ENCODE measurements around the gene POLK.
"Not testable (repeated sequence)": the region's sequence is repeated elsewhere in the genome, so short reads cannot be mapped to it uniquely, and the experiment has no call there.

POLK gene

DNA sequence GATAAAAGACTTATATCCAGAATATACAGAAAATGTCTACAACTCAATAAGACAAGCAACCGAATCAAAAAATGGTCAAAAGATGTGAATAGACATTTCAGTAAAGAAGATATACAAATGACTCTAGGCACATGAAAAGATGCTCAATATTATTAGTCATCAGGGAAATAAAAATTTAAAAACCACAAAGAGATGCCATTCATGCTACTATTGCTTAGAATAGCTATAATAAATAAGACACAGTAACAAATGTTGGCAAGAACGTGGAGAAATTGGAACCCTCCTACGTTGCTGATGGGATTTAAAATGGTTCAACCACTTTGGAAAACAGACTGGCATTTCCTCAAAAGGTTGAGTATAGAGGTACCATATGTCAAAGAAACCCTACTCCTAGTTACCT, 39.8 kb downstream of the POLK start:
- DNase-seq = no peak

DNA sequence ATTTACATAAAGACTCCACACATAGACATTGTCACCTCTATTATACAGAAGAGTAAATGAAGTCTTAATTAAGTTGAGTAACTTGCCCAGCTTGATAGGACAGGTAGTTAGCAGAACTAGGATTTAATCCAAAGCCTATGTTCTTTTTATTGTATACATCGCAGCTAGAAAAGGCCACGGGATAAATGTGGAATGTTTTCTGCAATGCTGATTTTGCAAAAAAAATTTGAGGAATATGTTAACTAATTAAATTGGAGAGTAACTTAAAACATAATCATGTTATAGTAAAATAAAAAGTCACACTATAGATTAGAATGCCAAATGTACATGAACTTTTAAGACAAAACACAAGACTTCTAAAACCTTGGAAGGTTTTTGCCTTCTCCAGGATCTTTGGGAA, 41.1 kb downstream of the POLK start:
- no peak for DNase-seq

DNA sequence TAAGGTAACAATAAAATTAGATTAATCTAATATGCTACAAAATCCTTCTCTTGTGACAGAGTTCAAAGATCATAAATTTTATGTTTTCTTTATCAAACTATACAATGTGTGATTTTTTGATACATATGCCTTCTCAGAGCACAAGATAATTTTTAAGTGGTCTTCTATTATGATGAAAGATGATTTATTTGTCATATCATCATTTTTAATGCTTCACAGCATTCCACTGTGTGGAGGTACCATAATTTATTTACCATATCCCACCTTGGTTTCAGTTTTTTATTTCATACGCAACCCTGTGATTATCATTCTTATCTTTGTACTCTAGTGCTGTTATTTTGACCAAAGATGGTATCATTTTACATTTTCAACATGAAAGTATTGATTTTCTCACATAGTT, 41.7 kb downstream of the POLK start:
- DNase-seq = no peak

DNA sequence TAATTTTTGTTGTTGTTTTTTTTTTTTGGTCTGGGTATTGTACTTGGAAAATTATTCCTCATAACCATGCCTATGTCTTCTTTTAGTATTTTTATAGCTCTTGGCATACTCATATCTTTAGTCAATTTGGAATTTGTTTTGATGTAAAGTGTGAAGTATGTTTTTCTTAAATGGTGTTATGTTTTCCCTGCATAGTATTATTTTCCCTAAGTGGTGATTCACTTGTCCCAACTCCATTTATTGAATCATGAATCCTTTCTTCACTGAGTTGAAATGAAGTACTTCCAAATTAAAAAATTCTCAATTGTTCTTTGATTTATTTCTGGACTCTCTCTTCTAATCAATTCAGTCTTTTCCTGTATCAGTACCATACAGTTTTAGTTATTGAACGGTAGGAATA, 46.5 kb downstream of the POLK start:
- DNase-seq = no peak

DNA sequence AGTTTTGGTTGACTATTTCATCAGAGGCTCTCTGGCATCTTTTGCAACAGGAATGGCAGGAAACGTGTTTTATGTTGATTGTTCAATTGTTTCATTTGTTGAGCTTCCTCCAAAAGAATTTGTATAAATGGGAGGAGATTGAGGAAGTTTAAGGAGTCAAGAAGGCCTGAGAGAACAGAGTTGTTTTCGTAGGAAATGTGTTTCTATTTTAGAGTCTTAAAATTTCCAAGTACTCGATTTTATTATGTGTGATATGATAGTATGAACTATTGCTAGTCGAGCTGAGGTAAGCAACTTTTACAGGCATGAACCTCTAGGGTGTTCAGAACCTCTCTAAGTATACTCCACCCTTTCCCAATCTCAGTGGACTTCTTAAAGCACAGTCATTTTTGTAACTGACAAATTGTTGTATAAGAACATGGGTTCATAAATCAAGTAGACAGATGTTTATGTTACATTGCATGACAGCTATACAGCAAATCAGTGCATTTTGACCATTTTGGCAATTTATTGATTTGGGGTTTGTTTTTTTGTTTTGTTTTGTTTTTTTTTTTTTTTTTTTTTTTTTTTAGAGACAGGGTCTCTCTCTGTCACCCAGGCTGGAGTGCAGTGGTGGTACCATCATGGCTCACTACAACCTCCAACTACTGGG, 47.4 kb downstream of the POLK start:
- no peak for DNase-seq

DNA sequence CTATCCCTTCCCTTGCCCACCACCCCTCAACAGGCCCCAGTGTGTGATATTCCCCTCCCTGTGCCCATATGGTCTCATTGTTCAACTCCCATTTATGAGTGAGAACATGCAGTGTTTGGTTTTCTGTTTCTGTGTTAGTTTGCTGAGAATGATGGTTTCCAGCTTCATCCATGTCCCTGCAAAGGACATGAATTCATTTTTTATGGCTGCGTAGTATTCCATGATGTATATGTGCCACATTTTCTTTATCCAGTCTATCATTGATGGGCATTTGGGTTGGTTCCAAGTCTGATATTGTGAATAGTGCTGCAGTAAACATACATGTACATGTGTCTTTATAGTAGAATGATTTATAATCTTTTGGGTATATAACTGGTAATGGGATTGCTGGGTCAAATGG, 49.0 kb downstream of the POLK start:
- DNase-seq = not testable (repeated sequence)

DNA sequence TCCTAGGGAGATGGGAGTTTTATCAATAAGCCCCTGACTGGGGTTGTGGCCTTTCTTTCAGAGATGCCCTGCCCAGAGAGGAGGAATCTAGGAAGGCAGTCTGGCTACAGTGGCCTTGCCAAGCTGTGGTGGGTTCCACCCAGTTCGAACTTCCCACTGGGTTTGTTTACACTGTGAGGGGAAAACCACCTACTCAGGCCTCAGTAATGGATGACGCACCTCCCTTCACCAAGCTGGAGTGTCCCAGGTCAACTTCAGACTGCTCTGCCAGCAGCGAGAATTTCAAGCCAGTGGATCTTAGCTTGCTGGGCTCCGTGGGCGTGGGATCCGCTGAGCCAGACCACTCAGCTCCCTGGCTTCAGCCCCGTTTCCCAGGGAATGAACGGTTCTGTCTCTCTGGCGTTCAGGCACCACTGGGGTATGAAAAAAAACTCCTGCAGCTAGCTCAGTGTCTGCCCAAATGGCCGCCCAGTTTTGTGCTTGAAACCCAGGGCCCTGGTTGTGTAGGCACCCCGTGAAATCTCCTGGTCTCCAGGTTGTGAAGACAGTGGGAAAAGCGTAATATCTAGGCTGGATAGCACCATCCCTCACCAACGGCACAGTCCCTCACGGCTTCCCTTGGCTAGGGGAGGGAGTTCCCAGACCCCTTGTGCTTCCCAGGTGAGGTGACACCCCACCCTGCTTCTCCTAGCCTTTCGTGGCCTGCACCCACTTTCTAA, 54.5 kb downstream of the POLK start:
- not testable (repeated sequence) for DNase-seq

DNA sequence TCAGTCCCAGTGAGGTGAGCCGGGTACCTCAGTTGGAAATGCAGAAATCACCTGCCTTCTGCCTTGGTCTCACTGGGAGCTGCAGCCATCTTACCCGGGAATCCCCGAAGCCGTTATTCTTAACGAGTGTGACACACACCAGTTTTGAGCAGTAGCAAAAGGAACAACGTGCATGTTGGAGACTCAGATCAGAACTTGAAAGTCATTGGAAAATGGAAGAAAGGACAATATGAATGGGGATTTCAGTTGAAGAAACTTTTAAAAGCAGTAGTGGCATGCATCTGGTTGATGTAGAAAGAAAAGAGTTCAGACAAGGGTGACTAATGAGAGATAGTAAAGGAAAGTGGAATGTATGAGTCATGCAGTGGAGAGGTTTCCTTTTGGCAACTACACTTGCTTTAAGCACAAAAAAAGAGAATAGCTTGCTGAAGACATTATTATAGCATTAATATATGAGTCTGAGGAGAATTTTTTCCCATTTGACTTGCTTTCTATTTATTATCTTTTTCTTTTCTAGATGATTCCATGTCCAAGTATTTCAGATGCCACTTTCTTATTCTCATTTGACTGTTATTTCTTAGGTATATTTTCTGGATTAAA, 55.1 kb downstream of the POLK start:
- no peak for DNase-seq

DNA sequence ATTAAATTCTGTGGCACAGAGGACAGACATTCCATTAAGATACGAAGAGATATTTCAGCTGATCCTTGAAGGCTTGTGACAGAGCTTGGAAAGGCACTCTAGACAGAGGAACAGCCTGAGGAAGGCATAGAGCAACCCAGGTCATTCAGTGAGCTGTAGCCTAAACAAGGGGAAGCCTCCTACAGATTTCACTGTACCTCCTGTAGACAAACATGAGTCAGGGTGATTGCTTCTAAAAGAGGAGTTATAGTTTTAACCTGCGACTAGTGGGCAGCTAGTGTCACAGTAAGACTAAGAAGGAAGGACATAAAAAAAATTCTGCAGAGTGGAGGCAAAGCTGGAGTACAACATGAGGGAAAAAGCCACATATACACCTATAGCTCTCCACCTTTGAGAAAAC, 56.0 kb downstream of the POLK start:
- DNase-seq = no peak

DNA sequence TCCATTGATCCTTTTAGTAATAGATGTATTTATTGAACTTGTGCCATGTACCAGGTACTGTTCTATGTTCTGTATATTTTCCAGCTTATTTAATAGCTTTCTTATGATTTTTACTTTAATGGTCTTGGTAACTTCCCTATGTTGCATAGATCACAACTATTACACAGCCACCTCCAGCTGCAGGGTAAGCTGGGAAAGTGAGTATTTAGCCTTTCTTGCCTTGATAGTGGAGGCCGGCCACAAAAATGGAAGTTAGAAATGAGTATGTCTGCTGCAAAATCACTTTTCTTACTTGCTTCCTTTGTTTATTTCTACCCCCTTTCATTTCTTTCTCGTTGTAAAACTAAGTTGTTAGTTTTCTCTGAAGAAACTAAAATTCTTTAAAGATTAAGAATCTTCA, 56.5 kb downstream of the POLK start:
- DNase-seq = no peak

DNA sequence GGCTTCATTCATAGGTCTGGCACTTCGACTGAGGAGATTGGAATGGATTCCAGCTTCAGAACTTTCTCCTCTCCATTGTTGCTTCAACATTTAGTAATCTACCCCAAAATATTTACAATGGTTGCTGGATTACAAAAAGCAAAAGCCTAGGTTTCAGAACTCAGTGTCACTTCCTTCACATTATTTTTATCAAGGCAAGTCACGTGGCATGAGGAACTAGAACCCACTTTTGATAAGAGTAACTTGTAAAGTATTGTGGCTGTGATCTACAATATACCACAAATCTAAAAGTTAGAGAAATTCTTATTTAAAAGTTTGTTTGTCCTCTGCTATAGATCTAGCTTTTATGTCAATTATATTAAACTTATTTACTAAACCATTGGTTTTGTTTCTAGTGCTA, 59.9 kb downstream of the POLK start:
- no peak for DNase-seq

DNA sequence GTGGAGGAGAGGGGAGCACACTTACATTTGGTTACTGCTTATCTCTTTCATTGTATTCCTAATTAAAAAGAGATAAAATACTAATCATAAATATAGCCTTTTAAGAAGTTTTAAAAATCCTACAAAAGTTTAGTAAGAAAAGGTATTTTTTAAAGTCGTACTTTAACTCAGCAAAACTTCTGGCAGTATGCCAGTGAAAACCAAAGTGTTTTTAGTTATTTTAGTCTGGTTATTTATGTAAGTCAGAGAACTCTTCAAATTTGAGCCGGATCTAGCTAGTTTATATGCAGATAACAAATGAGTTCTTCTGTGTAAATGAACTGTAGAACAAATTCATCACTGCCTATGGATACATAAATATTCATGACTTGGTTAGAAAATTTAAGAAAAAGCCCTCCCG, 63.1 kb downstream of the POLK start:
- no peak for DNase-seq

DNA sequence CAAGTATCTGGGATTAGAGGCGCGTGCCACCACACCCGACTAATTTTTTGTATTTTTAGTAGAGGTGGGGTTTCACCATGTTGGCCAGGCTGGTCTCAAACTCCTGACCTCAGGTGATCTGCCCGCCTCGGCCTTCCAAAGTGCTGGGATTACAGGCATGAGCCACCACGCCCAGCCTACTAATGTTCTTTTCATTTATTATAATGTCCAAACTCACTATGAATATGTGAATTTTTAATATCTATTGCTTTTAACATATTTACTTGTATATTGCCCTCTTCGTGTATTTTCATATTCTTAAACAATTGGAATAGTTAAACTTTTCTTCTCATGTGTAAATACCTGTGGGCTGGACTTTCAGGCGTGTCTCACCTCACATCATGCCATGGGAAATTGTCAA, 66.6 kb downstream of the POLK start:
- DNase-seq = not testable (repeated sequence)

DNA sequence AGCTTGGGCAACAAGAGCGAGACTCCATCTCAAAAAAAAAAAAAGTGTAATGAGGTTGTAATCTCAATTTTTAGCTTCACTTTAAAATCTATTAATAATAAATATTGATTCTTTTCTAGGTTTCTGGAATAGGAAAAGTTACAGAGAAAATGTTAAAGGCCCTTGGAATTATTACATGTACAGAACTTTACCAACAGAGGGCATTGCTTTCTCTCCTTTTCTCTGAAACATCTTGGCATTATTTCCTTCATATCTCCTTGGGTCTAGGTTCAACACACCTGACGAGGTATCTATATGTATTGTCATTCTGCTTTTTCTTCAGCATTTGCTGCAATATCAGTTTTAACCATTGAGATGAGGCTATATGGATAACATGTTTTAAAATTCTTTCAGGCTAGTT, 73.0 kb downstream of the POLK start:
- no peak for DNase-seq

DNA sequence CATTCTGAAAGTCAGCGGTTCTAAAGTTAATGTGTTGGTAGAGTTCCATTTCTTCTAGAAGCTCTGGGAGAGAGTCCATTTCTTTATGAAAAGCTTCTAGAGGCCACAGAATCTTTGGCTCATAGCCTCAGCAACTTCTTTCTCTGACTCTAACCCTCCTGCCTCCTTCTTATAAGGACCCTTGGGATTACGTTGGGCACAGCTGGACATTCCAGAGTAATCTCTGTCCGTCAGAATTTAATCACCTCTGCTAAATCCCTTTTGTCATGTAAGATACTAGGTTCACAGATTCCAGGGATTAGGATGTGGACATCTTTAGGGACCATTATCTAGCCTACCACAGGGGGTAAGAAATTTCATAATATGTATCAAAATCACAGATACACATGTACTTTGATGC, 77.0 kb downstream of the POLK start:
- DNase-seq = no peak

DNA sequence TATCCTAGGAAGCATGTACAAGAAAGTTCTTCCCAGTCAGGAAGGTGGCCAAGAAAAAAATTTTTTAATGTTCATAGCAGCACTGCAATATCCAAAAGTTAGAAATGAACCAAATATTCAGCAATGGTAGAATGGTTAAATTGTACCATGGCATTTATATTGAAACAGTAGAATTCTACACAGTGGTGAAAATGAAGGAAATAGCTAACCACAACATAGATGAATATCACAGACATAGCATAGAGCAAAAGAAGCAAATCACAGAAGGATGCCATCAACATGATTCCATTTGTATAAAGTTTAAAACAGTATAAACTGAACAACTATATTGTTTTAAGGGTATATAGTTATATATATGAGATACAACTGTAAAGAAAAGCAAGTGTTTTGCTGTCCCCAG, 88.8 kb downstream of the POLK start:
- DNase-seq = no peak

DNA sequence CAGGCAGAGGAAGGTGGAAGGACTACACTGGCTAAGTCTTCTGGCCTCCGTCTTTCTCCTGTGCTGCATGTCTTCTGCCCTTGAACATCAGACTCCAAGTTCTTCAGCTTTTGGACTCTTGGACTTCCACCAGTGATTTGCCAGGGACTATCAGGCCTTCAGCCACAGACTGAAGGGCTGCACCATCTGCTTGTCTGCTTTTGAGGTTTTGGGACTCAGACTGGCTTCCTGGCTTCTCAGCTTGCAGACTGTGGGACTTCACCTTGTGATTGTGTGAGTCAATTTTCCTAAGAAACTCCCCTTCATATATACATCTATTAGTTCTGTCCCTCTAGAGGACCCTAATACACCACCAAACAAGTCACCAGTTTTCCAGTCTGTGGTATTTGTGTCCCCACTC, 89.9 kb downstream of the POLK start:
- no peak for DNase-seq

DNA sequence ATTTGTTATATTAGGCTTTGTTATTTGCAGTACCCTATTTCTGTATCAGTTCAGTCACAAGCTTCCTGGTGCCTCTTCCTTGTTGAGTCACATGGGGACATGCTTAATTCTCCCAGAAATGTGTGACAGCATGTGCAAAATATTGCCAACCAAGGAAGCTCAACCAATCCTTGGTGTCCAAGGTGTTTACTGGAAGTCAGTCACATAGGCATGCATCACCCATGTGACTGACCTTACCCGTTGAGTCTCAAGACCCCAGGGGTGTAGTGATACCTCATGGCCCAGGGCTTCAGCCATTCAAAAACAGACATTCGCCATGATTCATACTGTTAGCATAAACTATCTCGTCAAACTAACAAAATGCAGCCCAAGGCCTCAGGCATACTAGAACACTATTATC, 90.3 kb downstream of the POLK start:
- DNase-seq = no peak

DNA sequence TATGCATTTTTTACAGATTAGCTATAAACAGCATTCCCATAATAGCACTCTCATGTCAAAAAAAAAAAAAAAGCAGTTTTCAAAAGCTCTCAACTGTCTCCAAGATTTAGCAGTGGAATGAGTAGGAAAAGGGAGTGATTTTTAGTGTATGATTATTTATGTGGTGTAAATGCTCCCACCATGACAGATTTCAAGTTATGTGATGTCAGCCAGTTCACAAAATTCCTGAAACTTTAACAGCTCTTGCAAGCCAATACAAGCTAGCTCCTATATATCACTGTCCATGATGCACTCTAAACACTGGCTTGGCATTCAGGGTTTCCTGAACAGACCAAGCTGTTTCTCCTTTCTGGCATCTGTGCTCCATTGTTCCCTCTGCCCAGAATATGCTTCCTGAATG, 91.7 kb downstream of the POLK start:
- DNase-seq = no peak

DNA sequence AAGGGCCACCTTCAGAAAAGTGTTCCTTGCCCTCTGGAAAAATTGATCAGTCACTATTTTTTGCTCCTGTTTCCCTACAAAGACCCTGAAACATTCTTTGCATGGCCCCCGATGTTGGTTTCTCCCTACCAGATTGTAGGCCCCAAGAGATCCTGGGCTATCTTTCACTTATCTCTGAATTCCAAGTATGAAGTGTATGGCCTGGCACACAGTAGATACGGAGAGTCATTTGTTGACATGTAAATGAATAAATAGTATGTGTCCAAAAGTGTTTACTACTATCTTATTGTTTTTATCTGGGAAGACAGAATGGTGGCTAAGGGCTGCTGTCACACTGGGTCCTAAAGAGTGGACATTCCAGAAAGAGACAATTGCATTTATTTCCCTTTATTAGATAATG, 92.1 kb downstream of the POLK start:
- no peak for DNase-seq

DNA sequence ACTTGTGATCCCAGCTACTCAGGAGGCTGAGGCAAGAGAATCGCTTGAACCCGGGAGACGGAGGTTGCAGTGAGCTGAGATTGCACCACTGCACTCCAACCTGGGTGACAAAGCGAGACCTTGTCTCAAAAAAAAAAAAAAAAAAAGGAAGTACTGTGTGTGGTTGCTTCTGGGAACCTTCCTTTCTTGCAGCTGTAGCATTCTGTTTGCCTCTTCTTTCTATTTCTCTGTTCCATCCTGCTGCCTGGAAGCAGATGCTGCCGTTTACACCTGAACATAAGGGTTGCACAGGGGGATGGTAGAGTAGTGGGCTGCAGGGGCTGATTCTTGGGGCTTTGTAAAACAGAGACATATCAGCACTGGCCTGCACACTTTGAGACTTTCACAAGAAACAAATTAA, 95.7 kb downstream of the POLK start:
- DNase-seq = not testable (repeated sequence)

DNA sequence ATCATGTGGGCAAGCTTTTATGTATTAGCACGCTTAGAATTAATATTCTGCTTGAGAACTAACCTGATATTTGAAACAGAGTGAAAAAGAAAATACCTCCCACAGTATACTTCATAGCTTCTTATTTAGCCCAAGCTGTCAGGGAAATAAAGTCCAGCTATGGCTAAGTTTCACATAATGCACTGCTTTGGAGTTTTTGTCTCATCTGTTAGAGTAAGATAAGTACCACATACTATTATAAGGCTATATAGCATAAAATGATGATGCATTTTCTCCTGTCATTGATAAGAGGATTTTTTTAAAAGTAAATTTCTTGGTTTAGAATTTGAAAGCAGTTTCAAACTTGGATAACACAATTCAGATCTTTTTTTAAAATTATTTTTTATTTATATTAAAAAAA, 97.2 kb downstream of the POLK start:
- DNase-seq = no peak

DNA sequence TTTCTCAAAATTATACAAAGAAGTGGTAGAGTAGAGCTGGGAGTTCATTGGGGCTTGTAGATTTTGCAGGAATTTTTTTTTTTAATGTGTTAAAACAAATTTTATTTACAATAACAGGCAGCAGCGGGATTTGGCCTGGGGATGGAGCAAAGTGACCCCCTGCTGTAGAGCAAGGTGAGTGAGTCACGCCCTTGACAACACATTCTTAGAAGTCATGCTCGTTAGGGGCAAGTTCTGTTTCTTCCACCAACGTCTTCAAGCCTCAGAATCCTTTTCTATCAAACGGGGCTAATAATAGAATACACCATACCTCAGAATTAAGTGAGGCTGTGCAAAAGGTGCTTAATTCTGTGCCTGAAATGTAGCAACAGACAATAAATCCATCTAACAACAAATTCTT, 98.5 kb downstream of the POLK start:
- DNase-seq = no peak

DNA sequence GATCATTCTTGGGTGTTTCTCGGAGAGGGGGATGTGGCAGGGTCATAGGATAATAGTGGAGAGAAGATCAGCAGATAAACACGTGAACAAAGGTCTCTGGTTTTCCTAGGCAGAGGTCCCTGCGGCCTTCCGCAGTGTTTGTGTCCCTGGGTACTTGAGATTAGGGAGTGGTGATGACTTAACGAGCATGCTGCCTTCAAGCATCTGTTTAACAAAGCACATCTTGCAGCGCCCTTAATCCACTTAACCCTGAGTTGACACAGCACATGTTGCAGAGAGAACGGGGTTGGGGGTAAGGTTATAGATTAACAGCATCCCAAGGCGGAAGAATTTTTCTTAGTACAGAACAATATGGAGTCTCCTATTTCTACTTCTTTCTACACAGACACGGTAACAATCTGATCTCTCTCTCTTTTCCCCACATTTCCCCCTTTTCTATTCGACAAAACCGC, 99.2 kb downstream of the POLK start:
- DNase-seq = not testable (repeated sequence)

All from NCI-H1105 treated with DMSO at 0.1 percent for 48 hours (cell line).